ENCODE results near the gene LYZL6. TPM values are rescaled to one million over a fixed set of nuclear protein-coding genes. Genes with fewer than 3 reads are reported as not detected.

The LYZL6 gene
- total RNA-seq, 1 donor from 2014 or later = not detected

DNA sequence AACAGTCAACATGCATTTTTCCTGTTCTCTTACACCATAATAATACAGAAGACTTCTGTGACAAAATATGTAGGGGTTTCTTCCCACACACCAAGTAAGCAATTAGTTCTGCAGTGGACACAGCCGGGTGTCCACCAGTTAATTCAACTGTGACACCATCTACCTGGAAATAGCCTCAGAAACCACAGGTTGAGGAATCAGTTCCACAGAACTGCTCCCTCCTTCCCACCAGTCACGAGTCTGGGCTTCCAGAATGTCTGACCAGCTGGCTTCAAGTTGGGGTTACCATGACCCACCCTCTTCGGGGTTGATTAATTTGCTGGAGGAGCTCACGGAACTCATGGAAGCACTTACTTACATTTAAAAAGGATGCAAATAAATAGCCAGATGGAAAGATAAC is 49.8 kb downstream of the LYZL6 start:
- Mint-ChIP-seq H3K4me3 (no peak overlapping the region), H3K9me3 (peaks cover 3% of the 10 kb centered on the region), H3K4me1 (no peaks in the 10 kb centered on the region), H3K27ac (ENCODE audit: unreplicated experiment) (no peak overlapping the region), H3K27me3 (ENCODE audit: low read depth) (no peaks in the 10 kb centered on the region), H3K36me3 (ENCODE audit: low read depth) (no peaks in the 10 kb centered on the region)
- TF ChIP-seq, protein P1, sequence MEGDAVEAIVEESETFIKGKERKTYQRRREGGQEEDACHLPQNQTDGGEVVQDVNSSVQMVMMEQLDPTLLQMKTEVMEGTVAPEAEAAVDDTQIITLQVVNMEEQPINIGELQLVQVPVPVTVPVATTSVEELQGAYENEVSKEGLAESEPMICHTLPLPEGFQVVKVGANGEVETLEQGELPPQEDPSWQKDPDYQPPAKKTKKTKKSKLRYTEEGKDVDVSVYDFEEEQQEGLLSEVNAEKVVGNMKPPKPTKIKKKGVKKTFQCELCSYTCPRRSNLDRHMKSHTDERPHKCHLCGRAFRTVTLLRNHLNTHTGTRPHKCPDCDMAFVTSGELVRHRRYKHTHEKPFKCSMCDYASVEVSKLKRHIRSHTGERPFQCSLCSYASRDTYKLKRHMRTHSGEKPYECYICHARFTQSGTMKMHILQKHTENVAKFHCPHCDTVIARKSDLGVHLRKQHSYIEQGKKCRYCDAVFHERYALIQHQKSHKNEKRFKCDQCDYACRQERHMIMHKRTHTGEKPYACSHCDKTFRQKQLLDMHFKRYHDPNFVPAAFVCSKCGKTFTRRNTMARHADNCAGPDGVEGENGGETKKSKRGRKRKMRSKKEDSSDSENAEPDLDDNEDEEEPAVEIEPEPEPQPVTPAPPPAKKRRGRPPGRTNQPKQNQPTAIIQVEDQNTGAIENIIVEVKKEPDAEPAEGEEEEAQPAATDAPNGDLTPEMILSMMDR (conservative IDR thresholded peaks at IDR 0.05) = no peak
- no peak for DNase-seq (ENCODE audit: low read depth, low spot score)

DNA sequence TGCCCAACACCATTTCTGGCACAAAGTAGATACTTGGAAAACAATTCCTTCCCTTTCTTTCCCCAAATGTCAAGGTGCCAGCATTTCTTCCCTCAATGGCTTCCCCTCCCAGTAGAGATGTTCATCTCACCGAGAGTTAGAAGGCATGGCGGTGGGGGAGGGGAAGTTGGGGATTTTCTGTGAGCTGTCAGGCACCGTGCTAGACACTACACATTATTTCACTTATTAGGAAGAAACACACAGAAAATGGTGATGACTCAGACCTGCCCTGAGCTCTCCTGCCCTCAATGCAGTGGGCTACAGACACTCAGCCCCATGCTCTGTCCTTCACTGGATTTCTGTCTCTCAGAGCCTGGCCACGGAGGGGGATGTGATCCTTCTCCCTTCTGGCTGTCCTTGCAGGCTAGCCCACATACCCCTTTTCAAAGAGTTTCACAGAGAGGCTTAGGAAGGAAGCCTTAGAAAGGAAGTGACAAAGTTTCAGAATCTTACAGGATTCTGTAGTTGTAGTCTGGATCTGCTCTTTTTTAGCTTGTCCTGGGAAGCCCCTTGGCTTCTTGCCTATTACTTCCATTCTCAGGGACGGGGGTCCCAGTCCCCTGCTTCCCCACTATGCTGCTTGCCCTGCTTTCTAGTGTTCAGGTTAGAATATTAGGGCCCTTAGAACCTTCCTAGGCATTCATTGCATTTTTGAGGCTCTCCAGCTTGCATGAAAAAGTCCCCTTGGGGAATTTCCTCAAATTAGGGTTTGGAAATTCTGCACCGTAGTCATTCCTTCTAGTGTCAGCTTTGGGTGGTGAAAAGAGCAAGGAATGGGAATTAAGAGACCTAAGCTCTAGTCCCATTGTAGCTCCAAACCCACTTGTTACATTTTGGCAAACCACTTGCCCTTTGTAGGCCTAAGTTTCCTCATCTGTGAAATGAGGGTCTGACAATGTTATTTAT is 51.1 kb downstream of the LYZL6 start:
- Mint-ChIP-seq H3K27me3 (ENCODE audit: low read depth) (no peaks in the 10 kb centered on the region), H3K36me3 (ENCODE audit: low read depth) (no peaks in the 10 kb centered on the region), H3K4me3 (no peak overlapping the region), H3K4me1 (no peaks in the 10 kb centered on the region), H3K9me3 (peaks cover 3% of the 10 kb centered on the region), H3K27ac (ENCODE audit: unreplicated experiment) (no peak overlapping the region)
- no peak for DNase-seq (ENCODE audit: low read depth, low spot score)
- TF ChIP-seq, protein P1 (conservative IDR thresholded peaks at IDR 0.05) = no peak

DNA sequence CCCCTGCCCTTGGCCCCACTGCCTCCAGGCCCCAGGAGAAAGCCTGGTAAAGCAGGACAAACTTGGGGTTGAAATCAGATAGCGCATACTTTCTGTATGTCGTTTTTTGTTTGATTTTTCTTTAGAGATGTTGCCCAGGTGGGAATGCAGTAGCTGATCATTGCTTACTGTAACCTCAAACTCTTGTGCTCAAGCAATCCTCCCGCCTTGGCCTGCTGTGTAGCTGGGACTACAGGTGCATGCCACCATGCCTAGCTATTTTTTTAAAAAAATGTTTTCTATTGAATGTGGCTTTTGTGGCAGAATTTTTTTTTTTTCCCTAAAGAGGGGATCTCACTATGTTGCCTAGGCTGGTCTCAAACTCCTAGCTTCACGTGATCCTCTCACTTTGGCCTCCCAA is 52.2 kb downstream of the LYZL6 start:
- TF ChIP-seq, protein P1 (conservative IDR thresholded peaks at IDR 0.05) = no peak
- Mint-ChIP-seq H3K4me1 (no peaks in the 10 kb centered on the region), H3K27ac (ENCODE audit: unreplicated experiment) (no peak overlapping the region), H3K4me3 (no peak overlapping the region), H3K36me3 (ENCODE audit: low read depth) (no peaks in the 10 kb centered on the region), H3K27me3 (ENCODE audit: low read depth) (no peaks in the 10 kb centered on the region), H3K9me3 (peaks cover 3% of the 10 kb centered on the region)
- DNase-seq (ENCODE audit: low read depth, low spot score) = no peak

DNA sequence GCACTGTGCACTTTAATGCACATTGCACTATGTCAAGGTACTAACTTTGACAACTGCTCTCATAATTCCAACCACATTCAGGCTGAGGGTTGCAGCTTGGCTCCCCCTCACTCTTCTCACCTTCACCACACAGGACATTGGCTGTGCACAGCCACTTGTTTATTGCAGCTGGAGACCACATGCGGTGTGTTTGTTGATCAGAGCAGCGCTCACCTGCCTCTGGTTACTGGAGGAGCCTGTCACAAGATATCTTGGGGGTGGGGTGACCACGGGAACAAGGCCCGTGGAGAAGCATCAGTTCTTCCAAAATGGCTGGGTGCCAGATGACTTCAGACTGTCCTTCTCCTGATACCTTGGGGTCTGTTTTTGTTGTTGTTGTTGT is 52.7 kb downstream of the LYZL6 start:
- no peak overlapping the region for H3K27ac Mint-ChIP-seq (ENCODE audit: unreplicated experiment)
- H3K9me3 Mint-ChIP-seq = peaks cover 3% of the 10 kb centered on the region
- no peaks in the 10 kb centered on the region for H3K4me1 Mint-ChIP-seq
- no peaks in the 10 kb centered on the region for H3K27me3 Mint-ChIP-seq (ENCODE audit: low read depth)
- no peaks in the 10 kb centered on the region for H3K36me3 Mint-ChIP-seq (ENCODE audit: low read depth)
- TF ChIP-seq, protein P1 (conservative IDR thresholded peaks at IDR 0.05) = no peak
- H3K4me3 Mint-ChIP-seq = no peak overlapping the region
- DNase-seq (ENCODE audit: low read depth, low spot score) = no peak

DNA sequence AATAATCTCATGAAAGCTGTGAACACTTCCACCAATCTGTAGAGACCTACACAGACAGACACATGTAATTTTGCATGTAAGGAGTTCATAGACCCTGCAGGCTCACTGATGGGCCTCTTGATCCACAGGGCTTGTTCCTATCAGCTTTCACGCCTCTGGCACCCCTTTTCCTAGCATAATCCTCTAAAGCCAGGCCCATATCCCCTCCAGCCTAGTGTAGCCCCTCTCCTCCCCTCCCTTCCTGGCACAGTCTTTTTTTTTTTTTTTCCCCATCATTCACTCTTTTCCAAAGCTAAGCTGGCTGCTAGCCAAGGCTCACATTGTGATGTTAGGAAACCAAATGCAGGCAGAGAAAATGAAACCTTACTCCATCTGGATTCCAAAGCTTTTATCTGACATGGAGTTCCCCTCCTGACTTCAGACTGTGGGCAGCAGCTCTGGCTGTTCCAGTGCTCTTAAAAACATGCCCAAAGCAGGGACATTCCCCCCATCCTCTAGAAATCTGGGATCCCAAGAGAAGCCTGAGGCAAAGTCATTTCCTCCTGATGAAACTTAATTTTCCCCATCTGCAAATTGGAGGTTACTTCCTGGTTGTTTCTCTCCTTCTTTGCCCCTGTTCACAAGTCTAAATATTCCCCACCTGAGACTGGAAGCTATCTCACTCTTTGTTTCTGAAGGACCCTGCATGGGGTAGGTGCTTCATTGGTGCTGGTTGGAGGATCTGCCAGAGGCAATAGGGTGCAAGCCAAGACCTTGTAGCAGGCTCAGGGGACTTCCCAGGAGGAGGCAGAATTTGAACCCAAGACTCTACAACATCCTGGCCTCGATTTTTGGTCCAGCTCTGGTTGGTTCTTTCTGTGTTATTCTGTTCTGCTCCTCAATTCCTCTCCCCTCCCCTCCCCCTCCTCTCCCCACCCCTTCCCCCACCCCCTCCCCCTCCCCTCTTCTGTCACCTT is 53.4 kb downstream of the LYZL6 start:
- Mint-ChIP-seq H3K4me1 (no peaks in the 10 kb centered on the region), H3K36me3 (ENCODE audit: low read depth) (no peaks in the 10 kb centered on the region), H3K27ac (ENCODE audit: unreplicated experiment) (no peak overlapping the region), H3K9me3 (peaks cover under 1% of the 10 kb centered on the region), H3K4me3 (no peak overlapping the region), H3K27me3 (ENCODE audit: low read depth) (no peaks in the 10 kb centered on the region)
- TF ChIP-seq, protein P1 (conservative IDR thresholded peaks at IDR 0.05) = no peak
- no peak for DNase-seq (ENCODE audit: low read depth, low spot score)
